HL-60 (cell line): ENCODE results near the gene MRPL42.
"Not testable (repeated sequence)": the region's sequence is repeated elsewhere in the genome, so short reads cannot be mapped to it uniquely, and the experiment has no call there.

Source experiments
- DNase-seq, 2 experiments: peaks; one replicate each; pipeline ENCODE4 v3.0.0-alpha.2; 2010 to 2020; ENCODE audit warnings: low read depth in 1 of 2, low spot score in 1 of 2
- H3K27ac ChIP-seq: fragments of 250-450 bp; sonication (Bioruptor Pico); replicated peaks from 2 replicates; pipeline ENCODE4 v1.5.1; 2020; ENCODE audit warnings: mild to moderate bottlenecking, moderate library complexity
- H3K27me3 ChIP-seq: fragments of 250-450 bp; sonication (Bioruptor Pico); 2 replicates; pipeline ENCODE4 v1.5.1; 2021; ENCODE audit warnings: mild to moderate bottlenecking, moderate library complexity; ENCODE audit not compliant: insufficient read depth, poor library complexity, severe bottlenecking
- H3K4me3 ChIP-seq: replicated peaks from 2 replicates; pipeline ENCODE4 v1.5.1; 2011; ENCODE audit warnings: mild to moderate bottlenecking, control low read depth, low read length; ENCODE audit not compliant: insufficient read depth
- CTCF ChIP-seq: IDR thresholded peaks from one replicate; pipeline ENCODE4 v1.5.1; 2011; ENCODE audit warnings: low read length, control low read depth, inconsistent platforms; ENCODE audit not compliant: insufficient read depth
- GABPA ChIP-seq: IDR thresholded peaks from 2 replicates; pipeline ENCODE4 v1.6.1; 2012; ENCODE audit warnings: low read depth
- POLR2AphosphoS5 ChIP-seq: IDR thresholded peaks from 2 replicates; pipeline ENCODE4 v1.6.1; 2012; ENCODE audit warnings: low read depth
- REST ChIP-seq: IDR thresholded peaks from 2 replicates; pipeline ENCODE4 v1.6.1; 2012; ENCODE audit warnings: low read depth; ENCODE audit not compliant: insufficient replicate concordance
- SPI1 ChIP-seq: IDR thresholded peaks from 2 replicates; pipeline ENCODE4 v1.6.1; 2012; ENCODE audit warnings: low read depth, mild to moderate bottlenecking, borderline replicate concordance

Gene MRPL42

GRCh38 chr12:93427779-93428564 lies 39.3 kb upstream of the MRPL42 start:
- Histone ChIP-seq H3K27ac (no peak overlapping the region), H3K27me3 (no peaks in the 10 kb centered on the region), H3K4me3 (no peak overlapping the region)
- DNase-seq, result no peak
- TF ChIP-seq SPI1 (no peak), POLR2AphosphoS5 (no peak), REST (no peak), CTCF (no peak), GABPA (no peak)

GRCh38 chr12:93429448-93429847 lies 37.9 kb upstream of the MRPL42 start:
- H3K4me3 ChIP-seq, result no peak overlapping the region
- no peak for DNase-seq
- H3K27me3 ChIP-seq, result no peaks in the 10 kb centered on the region
- TF ChIP-seq REST (no peak), SPI1 (no peak), CTCF (no peak)
- no peak overlapping the region for H3K27ac ChIP-seq

GRCh38 chr12:93429852-93430251 lies 37.5 kb upstream of the MRPL42 start:
- H3K27me3 ChIP-seq, result no peaks in the 10 kb centered on the region
- DNase-seq, result no peak
- TF ChIP-seq SPI1, result no peak
- H3K27ac ChIP-seq, result no peak overlapping the region
- no peak overlapping the region for H3K4me3 ChIP-seq

GRCh38 chr12:93430280-93430679 lies 37.0 kb upstream of the MRPL42 start:
- no peak overlapping the region for H3K4me3 ChIP-seq
- TF ChIP-seq GABPA (no peak), POLR2AphosphoS5 (no peak)
- H3K27me3 ChIP-seq, result no peaks in the 10 kb centered on the region
- H3K27ac ChIP-seq, result no peak overlapping the region
- DNase-seq, result no peak

- not testable (repeated sequence) for DNase-seq, H3K4me3 ChIP-seq, H3K27me3 ChIP-seq, H3K27ac ChIP-seq
Observed at GRCh38 chr12:93432031-93432430, 35.3 kb upstream of the MRPL42 start.
